HG03060 (cell line): ENCODE measurements around the gene PHYHD1.
"Not testable (repeated sequence)": the region's sequence is repeated elsewhere in the genome, so short reads cannot be mapped to it uniquely, and the experiment has no call there.

Experiments
- ATAC-seq: cut with Tn5 transposase; IDR thresholded peaks from one replicate; pipeline ENCODE4 v1.9.1; 2021; ENCODE audit warnings: low read depth, moderate number of reproducible peaks; ENCODE audit not compliant: unreplicated experiment

The PHYHD1 gene

GRCh38 chr9:128947527-128948301, 26.9 kb downstream of the PHYHD1 start, which contains the start of the genes DOLK and NUP188:
TSS of gene DOLK (minus strand) at chr9:128947603. CDS start at chr9:128947303, 300 bp downstream.
TSS of gene NUP188 (plus strand) at chr9:128947699. CDS start at chr9:128947720, 21 bp downstream.
- ATAC-seq, result peak; percentile 49

DNA sequence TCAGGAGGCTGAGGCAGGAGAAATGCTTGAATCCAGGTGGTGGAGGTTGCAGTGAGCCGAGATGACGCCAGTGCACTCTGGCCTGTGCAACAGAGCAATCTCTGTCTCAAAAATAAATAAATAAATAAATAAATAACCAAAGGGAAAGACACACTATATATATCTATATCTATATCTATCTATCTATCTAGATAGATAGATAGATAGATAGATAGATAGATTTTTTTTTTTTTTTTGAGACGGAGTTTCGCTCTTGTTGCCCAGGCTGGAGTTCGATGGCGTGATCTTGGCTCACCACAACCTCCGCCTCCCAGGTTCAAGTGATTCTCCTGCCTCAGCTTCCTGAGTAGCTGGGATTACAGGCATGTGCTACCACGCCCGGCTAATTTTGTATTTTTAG, 40.6 kb downstream of the PHYHD1 start:
- ATAC-seq, result not testable (repeated sequence)

DNA sequence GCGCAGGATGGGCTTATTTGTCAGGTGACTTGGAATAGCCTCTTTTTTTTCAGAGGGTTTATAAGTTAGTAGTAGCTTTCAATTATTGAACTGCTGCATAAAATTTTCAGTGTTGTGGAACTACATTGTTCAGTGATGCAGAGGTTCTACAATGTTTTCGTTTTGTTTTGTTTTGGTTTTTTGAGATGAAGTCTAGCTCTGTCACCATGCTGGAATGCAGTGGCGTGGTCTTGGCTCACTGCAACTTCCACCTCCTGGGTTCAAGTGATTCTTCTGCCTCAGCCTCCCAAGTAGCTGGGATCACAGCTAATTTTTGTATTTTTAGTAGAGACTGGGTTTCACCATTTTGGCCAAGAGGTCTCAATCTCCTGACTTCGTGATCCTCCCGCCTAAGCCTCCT, 48.7 kb downstream of the PHYHD1 start:
- ATAC-seq, result no peak

- no peak for ATAC-seq
These were observed 52.2 kb downstream of the PHYHD1 start for GRCh38 chr9:128972956-128973355.

- no peak for ATAC-seq
These were observed 58.3 kb downstream of the PHYHD1 start for GRCh38 chr9:128979111-128979510.

- ATAC-seq, result no peak
These were observed 62.8 kb downstream of the PHYHD1 start for GRCh38 chr9:128983536-128983935.

GRCh38 chr9:128986671-128987070, 65.9 kb downstream of the PHYHD1 start:
- no peak for ATAC-seq

- ATAC-seq, result no peak
These were observed 67.0 kb downstream of the PHYHD1 start for GRCh38 chr9:128987805-128988204.
